Suprapubic skin (tissue), 4 donors: ENCODE measurements around the gene PLS1. TPM values are rescaled to one million over a fixed set of nuclear protein-coding genes. Genes with fewer than 3 reads are reported as not detected.

ENCODE experiments used
- DNase-seq, 2 donors: peaks; one replicate each; pipeline ENCODE4 v3.0.0-alpha.2; 2019; ENCODE audit warnings: low spot score in 2 of 2
- H3K27ac ChIP-seq: fragments of 200-600 bp; sonication (generic); one replicate; pipeline ENCODE4 v1.5.1; 2019
- H3K27me3 ChIP-seq: fragments of 200-600 bp; sonication (generic); one replicate; pipeline ENCODE4 v1.5.1; 2019
- H3K36me3 ChIP-seq: fragments of 200-600 bp; sonication (generic); one replicate; pipeline ENCODE4 v1.5.1; 2019
- H3K4me1 ChIP-seq: fragments of 200-600 bp; sonication (generic); one replicate; pipeline ENCODE4 v1.5.1; 2019
- H3K4me3 ChIP-seq: fragments of 200-600 bp; sonication (generic); one replicate; pipeline ENCODE4 v1.5.1; 2019; ENCODE audit warnings: mild to moderate bottlenecking
- H3K9me3 ChIP-seq: fragments of 200-600 bp; sonication (generic); one replicate; pipeline ENCODE4 v1.5.1; 2019
- CTCF ChIP-seq, 2 donors: fragments of 200-600 bp in 1 of 2; fragments of 450-650 bp in 1 of 2; sonication (generic) in 1 of 2; IDR thresholded peaks; one replicate each; pipeline ENCODE4 v1.5.1; 2016 to 2019; ENCODE audit warnings: antibody characterized with exemption in 2 of 2, mild to moderate bottlenecking in 1 of 2, moderate library complexity in 1 of 2
- EP300 ChIP-seq: sonication (generic); formaldehyde crosslinking; IDR thresholded peaks from one replicate; pipeline ENCODE4 v1.6.1; 2017; ENCODE audit warnings: antibody characterized with exemption
- POLR2A ChIP-seq, 2 donors: fragments of 450-650 bp; IDR thresholded peaks; one replicate each; pipeline ENCODE4 v1.6.1; 2017; ENCODE audit warnings: antibody characterized with exemption in 2 of 2, mild to moderate bottlenecking in 2 of 2, moderate library complexity in 2 of 2
- POLR2AphosphoS5 ChIP-seq, 3 donors: sonication (generic); formaldehyde crosslinking; IDR thresholded peaks; one replicate each; pipeline ENCODE4 v1.6.1; 2017; ENCODE audit warnings: antibody characterized with exemption in 3 of 3
- WGBS: methylation state at CpG from one replicate; pipeline ENCODE4 v1.1.5; 2018; 5-methylcytosine and 5-hydroxymethylcytosine counted together
- total RNA-seq, 4 donors: library from RNA; depleted of rRNA; stranded (reverse); fragments of >200 nt; gene quantifications; one replicate each; pipeline ENCODE4 v1.1.0, GENCODE V29; 2016

PLS1 gene
- total RNA-seq, 4 donors from 2014 or later: 4.4 to 9.1 (median 7.5) TPM

- H3K27ac ChIP-seq: no peak overlapping the region
- WGBS: 72% methylated on average over 5 of the region's 5 CpGs
These were observed 50.0 kb downstream of the PLS1 start for GRCh38 chr3:142646020-142646785.

GRCh38 chr3:142647856-142648255, 51.7 kb downstream of the PLS1 start:
- H3K36me3 ChIP-seq: no peaks in the 10 kb centered on the region
- H3K27ac ChIP-seq: no peak overlapping the region
- H3K9me3 ChIP-seq: no peaks in the 10 kb centered on the region
- no peak for DNase-seq
- no peaks in the 10 kb centered on the region for H3K27me3 ChIP-seq
- no peak for TF ChIP-seq POLR2A (IDR thresholded peaks at IDR 0.05)
- TF ChIP-seq CTCF (IDR thresholded peaks at IDR 0.05): no peak
- no peak for TF ChIP-seq POLR2AphosphoS5 (IDR thresholded peaks at IDR 0.05)
- TF ChIP-seq EP300: no peak
- no peak overlapping the region for H3K4me3 ChIP-seq
- H3K4me1 ChIP-seq: peaks cover 3% of the 10 kb centered on the region
- WGBS: 73% methylated on average over 1 of the region's 1 CpG

More at GRCh38 chr3:142646020-142646785, 50.0 kb downstream of the PLS1 start:
- Histone ChIP-seq H3K36me3 (no peaks in the 10 kb centered on the region), H3K27me3 (no peaks in the 10 kb centered on the region), H3K4me3 (no peak overlapping the region), H3K9me3 (no peaks in the 10 kb centered on the region), H3K4me1 (peaks cover 3% of the 10 kb centered on the region)
- TF ChIP-seq POLR2AphosphoS5 (IDR thresholded peaks at IDR 0.05) (no peak), EP300 (no peak), POLR2A (IDR thresholded peaks at IDR 0.05) (no peak), CTCF (IDR thresholded peaks at IDR 0.05) (no peak)
- DNase-seq: no peak

GRCh38 chr3:142648950-142649349, 52.8 kb downstream of the PLS1 start:
- H3K36me3 ChIP-seq: no peaks in the 10 kb centered on the region
- no peak overlapping the region for H3K4me3 ChIP-seq
- peaks cover 3% of the 10 kb centered on the region for H3K4me1 ChIP-seq
- TF ChIP-seq CTCF (IDR thresholded peaks at IDR 0.05): no peak
- TF ChIP-seq EP300: no peak
- no peak for TF ChIP-seq POLR2A (IDR thresholded peaks at IDR 0.05)
- TF ChIP-seq POLR2AphosphoS5 (IDR thresholded peaks at IDR 0.05): no peak
- DNase-seq: no peak
- H3K27ac ChIP-seq: no peak overlapping the region
- 90% methylated on average over 3 of the region's 3 CpGs for WGBS
- H3K27me3 ChIP-seq: no peaks in the 10 kb centered on the region
- H3K9me3 ChIP-seq: no peaks in the 10 kb centered on the region

GRCh38 chr3:142650001-142650693, 54.0 kb downstream of the PLS1 start:
- Histone ChIP-seq H3K9me3 (no peaks in the 10 kb centered on the region), H3K27me3 (no peaks in the 10 kb centered on the region), H3K36me3 (no peaks in the 10 kb centered on the region), H3K27ac (no peak overlapping the region), H3K4me1 (peaks cover 3% of the 10 kb centered on the region), H3K4me3 (no peak overlapping the region)
- no peak for DNase-seq
- TF ChIP-seq EP300 (no peak), POLR2A (IDR thresholded peaks at IDR 0.05) (no peak), POLR2AphosphoS5 (IDR thresholded peaks at IDR 0.05) (no peak), CTCF (IDR thresholded peaks at IDR 0.05) (no peak)
- WGBS: 54% methylated on average over 5 of the region's 6 CpGs

- no peaks in the 10 kb centered on the region for H3K9me3 ChIP-seq
- H3K27ac ChIP-seq: no peak overlapping the region
- DNase-seq: no peak
- H3K4me1 ChIP-seq: no peaks in the 10 kb centered on the region
- H3K36me3 ChIP-seq: no peaks in the 10 kb centered on the region
- TF ChIP-seq POLR2AphosphoS5 (IDR thresholded peaks at IDR 0.05): no peak
- H3K27me3 ChIP-seq: no peaks in the 10 kb centered on the region
- H3K4me3 ChIP-seq: no peak overlapping the region
These were observed 55.5 kb downstream of the PLS1 start for GRCh38 chr3:142651711-142652110.
